Measurements from ENCODE around the gene LIMS1. TPM values are rescaled to one million over a fixed set of nuclear protein-coding genes. Genes with fewer than 3 reads are reported as not detected.
"Not testable (repeated sequence)": the region's sequence is repeated elsewhere in the genome, so short reads cannot be mapped to it uniquely, and the experiment has no call there.

LIMS1 gene
- total RNA-seq, 1 donor from 2014 or later = 97.6 TPM

GRCh38 chr2:108597105-108597744 lies 63.0 kb downstream of the LIMS1 start:
- H3K27me3 ChIP-seq; intact Hi-C loops (cut with DNase I); H3K4me3 ChIP-seq; H3K27ac ChIP-seq; H3K36me3 ChIP-seq; H3K9me3 ChIP-seq; DNase-seq: not testable (repeated sequence)
- peaks cover 37% of the 10 kb centered on the region for H3K4me1 ChIP-seq
- ATAC-seq = peak; percentile 63
- TF ChIP-seq CTCF (IDR thresholded peaks at IDR 0.05) = peak; percentile 27

- H3K27me3 ChIP-seq; H3K4me3 ChIP-seq; H3K9me3 ChIP-seq; H3K4me1 ChIP-seq; intact Hi-C loops (cut with DNase I); H3K36me3 ChIP-seq; DNase-seq: not testable (repeated sequence)
- peak; percentile 59 for ATAC-seq
- H3K27ac ChIP-seq = peak overlapping the region; percentile 13
Observed at GRCh38 chr2:108601199-108601598, 66.9 kb downstream of the LIMS1 start.

GRCh38 chr2:108602422-108602821 lies 68.2 kb downstream of the LIMS1 start:
- H3K9me3 ChIP-seq = no peaks in the 10 kb centered on the region
- intact Hi-C loops (cut with DNase I) = no loop called here
- H3K36me3 ChIP-seq = no peaks in the 10 kb centered on the region
- H3K4me1 ChIP-seq = peaks cover 2% of the 10 kb centered on the region
- no peak for ATAC-seq
- H3K27ac ChIP-seq = no peak overlapping the region
- TF ChIP-seq CTCF (IDR thresholded peaks at IDR 0.05) = no peak
- no peak for DNase-seq
- no peaks in the 10 kb centered on the region for H3K27me3 ChIP-seq
- no peak overlapping the region for H3K4me3 ChIP-seq

GRCh38 chr2:108604196-108604595 lies 69.9 kb downstream of the LIMS1 start:
- Histone ChIP-seq H3K9me3 (no peaks in the 10 kb centered on the region), H3K27me3 (no peaks in the 10 kb centered on the region), H3K36me3 (no peaks in the 10 kb centered on the region), H3K4me3 (no peak overlapping the region), H3K4me1 (peaks cover 5% of the 10 kb centered on the region), H3K27ac (no peak overlapping the region)
- ATAC-seq (no peak), DNase-seq (no peak)
- no peak for TF ChIP-seq CTCF (IDR thresholded peaks at IDR 0.05)
- intact Hi-C loops (cut with DNase I) = no loop called here

- Histone ChIP-seq H3K9me3 (no peaks in the 10 kb centered on the region), H3K27ac (no peak overlapping the region), H3K4me3 (no peak overlapping the region), H3K4me1 (peaks cover 10% of the 10 kb centered on the region), H3K27me3 (no peaks in the 10 kb centered on the region), H3K36me3 (no peaks in the 10 kb centered on the region)
- intact Hi-C loops (cut with DNase I) = no loop called here
- ATAC-seq = no peak
- no peak for DNase-seq
- TF ChIP-seq CTCF (IDR thresholded peaks at IDR 0.05) = no peak
Observed at GRCh38 chr2:108605947-108606346, 71.7 kb downstream of the LIMS1 start.

GRCh38 chr2:108607706-108608301 lies 73.5 kb downstream of the LIMS1 start:
- Histone ChIP-seq H3K27me3 (no peaks in the 10 kb centered on the region), H3K9me3 (no peaks in the 10 kb centered on the region), H3K27ac (no peak overlapping the region), H3K4me3 (no peak overlapping the region), H3K36me3 (no peaks in the 10 kb centered on the region), H3K4me1 (peaks cover 21% of the 10 kb centered on the region)
- intact Hi-C loops (cut with DNase I) = no loop called here
- peak; percentile 57 for ATAC-seq
- DNase-seq = no peak
- peak; percentile 69 for TF ChIP-seq CTCF (IDR thresholded peaks at IDR 0.05)
